ENCODE measurements around the gene TBC1D17.

TBC1D17 gene

DNA sequence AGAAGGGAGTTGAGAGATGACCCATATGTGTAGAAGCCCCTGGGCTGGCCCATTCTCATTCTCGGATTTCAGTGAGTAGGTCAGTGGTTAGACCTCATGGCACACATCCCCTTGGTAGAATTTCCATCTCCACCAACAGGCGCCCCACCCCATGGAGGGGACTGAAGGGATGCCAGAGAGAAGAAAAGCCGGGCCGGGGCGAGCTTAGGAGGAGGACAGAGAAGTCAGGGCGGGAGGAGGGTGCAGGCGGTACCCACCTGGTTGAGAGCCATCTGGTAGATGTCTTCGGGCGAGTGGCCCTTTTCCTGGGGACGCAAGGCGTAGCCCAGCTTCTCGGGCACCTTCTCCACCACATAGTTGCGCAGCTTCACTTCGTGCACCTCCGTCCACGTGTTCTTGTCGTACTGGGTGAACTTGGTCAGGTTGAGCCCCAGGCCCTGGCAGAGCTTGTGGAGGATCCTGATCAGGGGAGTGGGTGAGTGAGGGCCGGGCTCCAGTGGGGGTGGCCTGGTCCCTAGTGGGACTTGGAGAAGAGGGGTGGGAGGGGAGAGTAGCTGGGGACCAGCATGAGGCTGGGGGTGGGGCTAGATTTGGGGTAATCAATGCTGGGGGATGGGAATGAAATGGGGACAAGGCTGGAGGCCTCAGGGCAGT is 16.6 kb downstream of the TBC1D17 start:
- DNase-seq (ENCODE audit: low spot score): no peak

DNA sequence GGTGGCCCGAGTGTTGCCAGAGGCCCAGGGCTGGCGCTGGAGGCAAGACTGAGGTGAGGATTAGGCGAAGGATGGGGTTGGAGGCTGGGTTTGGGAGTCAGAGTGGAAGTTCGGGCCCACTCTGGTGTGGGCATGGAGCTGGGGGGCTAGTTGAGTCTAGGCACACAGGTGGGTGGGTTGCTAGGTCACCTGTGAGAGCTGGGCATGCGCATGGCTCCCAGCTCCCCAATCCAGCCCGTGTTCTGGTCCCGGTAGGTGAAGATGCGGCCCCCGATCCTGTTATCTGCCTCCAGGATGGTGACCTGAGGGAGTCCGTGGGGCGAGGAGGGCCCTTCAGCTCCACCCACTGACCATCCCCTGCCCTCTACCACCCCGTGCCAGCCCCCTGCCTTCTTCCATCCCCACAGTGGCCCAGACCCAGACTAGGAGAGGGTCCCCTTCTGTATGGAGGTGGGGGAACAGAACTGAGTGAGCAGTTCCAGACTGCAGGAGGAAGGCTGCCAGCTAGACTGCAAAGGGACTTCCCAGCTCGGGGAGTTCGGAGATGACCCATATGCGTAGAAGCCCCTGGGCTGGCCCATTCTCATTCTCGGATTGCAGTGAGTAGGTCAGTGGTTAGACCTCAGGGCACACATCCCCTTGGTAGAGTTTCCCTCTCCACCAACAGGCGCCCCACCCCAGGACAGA is 17.5 kb downstream of the TBC1D17 start:
- no peak for DNase-seq (ENCODE audit: low spot score)

DNA sequence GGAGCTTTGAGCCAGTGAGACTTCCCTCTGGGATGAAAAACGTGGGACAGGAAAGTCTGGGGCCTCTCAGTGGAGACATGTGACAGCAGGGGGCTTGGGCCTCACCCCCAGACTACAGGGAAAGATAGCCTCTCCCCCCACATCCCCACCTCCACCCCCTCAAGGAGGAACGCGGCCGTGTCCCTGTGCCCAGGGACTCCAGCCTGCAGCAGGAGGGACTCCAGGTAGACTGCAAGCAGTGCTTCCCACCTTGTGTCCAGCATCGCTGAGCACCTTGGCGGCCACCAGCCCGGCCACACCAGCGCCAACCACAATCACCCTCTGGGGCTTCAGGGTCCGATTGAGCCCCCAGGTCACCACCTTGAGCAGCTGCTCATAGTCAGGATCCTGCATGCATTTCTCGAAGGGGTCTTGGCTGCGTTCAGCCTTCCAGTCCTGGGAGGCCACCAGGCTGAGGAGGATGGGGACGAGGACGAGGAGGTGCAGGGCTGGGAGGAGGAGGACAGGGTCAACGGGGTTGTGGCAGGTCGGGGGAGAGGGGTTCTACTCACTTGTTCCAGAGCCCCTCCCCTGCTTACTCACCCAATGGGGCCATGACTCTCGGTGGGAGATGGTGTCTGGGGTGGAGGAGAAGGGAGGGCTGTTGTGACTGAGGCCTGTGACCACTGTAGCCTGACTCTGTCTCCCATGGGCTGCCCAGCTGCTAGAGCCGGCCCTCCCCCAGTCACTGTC is 18.2 kb downstream of the TBC1D17 start:
- no peak for DNase-seq (ENCODE audit: low spot score)

DNA sequence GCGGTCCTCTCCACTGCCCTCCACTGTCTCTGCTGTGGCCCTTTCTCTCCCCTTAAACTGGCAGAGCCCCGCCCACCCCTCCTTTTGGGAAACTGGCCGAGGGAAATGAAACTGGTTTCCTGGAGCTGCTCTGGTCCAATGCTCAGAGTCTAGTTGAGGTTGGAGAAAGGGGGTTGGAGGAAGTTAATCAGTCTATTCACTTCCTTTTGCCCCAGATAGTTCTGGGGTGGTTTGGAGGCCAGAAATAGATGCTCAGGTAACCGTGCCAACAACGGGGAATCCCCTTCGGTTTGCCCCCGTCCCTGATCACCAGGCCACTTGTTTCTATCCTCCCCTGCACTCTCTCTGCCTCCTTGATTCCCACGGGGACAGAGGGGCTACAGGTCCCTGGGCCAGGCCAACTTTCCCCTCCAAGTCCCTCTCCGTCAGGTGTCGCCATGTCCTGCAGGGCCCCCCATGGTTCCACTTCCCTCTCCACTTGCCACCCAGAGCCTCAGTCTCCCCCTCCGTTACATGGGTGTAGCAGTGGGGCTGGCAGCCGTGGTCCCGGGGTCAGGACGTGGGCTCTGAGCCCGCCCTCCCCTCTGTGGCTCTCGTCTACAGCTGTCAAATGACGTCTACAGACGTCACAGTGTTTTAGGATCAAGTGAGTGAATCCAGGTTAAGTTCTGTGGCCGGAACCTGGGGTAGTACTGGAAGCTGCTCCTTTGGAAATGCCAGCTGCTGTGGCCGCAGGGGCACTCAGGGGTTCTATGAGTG is 19.5 kb downstream of the TBC1D17 start, which contains the start of gene IL4I1:
Gene IL4I1, minus strand, starts transcription at position 25 of the 759 bp plus-strand sequence. CDS start 727 bp downstream, outside the sequence.
- DNase-seq (ENCODE audit: low spot score): no peak

DNA sequence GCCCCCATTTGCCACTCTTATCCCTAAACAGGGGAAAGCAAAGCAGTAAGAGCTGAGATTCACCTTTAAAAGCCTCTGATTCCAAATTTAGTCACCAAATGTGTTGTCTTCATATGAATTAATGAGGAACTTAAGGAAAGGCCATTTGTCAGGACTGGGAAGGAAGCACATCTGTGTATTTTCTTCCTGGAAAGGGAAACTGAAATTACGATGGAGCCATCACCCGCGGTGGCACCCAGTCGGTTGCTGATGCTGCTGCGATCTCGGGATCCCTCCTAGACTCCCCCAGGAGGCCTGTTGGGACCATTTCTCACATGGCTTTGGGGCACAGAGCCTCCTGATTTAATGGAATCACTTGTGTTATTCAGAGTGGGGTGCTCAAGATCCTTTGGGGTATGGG is 26.6 kb downstream of the TBC1D17 start:
- DNase-seq (ENCODE audit: low spot score): no peak

DNA sequence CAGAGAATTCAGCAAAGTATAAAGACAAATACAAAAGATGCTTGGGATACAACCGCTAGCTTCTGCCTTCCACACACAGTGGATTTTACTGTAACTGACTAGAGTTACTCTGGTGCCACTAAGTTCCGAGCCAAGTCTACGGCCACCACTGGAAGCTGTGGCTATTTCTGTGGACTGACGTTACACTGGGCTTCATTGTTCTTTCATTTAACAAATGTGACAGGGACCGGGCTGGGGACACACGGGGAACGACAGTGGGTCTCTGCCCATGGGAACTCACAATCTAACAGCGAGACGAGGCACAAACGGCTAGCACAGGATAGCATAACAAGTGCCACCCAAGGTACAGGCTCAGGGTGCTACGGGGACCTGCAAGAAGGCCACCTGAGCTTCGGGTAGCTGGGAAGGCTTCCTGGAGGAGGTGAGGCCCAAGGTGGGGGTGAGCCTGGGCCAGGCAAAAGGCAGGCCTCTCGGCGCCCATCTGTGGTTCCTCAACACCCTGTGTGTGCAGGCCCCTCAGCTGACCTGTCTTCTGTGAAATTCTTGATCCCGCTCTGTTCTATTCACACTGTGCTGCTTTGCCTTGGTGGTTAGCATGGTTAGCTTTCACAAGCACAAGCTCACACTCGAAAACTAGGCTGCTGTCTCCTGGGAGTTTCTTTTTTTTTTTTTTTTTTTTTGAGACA is 29.5 kb downstream of the TBC1D17 start:
- DNase-seq (ENCODE audit: low spot score): no peak

DNA sequence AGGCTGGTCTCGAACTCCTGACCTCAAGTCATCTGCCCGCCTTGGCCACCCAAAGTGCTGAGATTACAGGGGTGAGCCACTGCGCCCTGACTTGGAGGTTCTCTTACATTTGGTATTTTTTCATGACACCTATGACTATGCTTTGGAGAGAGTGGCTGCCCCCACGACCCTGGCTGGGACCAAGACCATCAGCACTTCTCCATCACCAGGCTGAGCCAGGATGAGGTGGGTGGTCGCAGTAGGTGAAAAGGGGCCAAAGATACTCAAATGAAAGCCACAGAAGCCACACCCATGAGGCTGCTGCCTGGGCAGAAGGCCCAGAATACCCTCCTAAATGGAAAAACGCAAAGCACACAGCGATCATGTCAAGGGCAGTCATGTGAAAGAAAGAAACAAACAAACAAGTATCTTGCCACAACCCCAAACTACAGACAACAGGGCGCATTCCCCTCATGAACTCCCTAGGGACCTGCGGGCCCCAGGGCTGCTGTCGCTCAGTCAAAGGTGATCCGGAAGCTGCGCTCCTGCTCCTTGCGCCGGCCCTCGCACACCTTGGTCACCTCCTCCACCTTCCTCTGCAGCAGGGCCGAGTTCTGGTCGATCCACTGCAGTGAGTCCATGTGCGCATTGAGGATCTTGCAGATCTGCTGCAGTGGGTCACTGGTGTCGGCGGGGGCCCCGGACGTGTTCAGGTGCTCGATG is 30.4 kb downstream of the TBC1D17 start:
- no peak for DNase-seq (ENCODE audit: low spot score)

DNA sequence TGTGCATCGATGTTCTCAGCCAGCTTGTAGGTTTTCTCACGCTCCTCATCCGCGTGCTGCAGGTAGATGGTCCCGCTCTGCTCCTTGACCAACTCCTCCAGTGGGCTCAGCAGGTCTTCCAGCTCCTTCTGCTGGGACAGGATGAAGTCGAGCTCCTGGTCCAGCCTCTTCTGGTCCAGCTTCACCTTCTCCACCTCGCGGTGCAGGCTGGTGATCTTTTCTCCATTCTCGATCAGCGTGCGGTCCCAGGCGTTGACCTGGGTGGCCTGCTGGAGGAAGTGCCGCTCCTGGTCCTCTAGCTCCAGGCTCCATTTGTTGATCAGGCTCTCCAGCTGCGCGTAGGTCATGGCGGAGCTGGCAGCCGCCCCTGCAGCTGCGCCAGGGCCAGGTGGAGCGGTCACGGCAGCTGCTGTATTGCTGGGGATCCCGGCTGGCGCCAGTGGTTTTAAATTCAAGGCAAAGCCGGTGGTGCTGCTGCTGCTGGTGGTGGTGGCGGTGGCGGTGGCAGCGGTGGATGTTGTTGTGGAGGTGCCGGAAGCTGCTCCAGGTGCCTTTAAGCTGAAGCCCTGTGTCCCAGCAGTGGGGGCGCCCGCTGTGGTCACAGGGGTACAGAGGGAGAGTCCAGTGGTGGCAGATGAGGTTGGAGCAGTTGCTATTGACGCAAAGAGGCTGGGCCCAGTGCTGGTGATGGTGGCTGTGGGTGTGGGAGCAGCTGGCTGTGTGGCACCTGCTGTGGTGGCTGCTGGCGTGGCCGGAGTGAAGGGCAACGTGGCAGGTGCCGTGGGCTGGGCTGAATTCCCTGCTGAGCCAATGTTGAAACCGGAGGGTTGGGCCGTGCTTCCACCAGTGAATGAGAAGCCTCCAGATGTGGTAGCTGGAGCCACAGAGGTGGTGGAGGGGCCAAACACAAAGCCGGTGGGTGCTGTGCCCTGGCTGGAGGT is 31.2 kb downstream of the TBC1D17 start:
- no peak for DNase-seq (ENCODE audit: low spot score)

DNA sequence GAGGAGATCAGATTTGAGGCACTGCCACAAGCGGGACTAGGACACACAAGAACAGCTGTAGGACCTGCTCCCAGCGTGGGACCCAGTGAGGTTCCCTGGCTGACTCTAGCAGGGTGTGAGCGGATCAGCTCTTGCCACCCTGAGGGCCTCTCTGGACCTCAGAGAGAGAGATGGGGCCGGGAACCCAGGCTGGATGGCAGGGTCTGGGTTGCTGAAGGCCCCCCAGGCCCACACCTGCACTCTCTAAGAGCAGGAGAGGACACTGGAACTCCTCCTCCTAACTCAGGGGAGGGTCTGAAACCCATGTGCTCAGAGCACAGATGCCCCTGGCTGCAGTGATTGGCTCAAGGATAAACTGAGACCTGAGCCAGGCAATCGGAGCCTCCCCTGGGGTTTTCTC is 32.7 kb downstream of the TBC1D17 start:
- no peak for DNase-seq (ENCODE audit: low spot score)

DNA sequence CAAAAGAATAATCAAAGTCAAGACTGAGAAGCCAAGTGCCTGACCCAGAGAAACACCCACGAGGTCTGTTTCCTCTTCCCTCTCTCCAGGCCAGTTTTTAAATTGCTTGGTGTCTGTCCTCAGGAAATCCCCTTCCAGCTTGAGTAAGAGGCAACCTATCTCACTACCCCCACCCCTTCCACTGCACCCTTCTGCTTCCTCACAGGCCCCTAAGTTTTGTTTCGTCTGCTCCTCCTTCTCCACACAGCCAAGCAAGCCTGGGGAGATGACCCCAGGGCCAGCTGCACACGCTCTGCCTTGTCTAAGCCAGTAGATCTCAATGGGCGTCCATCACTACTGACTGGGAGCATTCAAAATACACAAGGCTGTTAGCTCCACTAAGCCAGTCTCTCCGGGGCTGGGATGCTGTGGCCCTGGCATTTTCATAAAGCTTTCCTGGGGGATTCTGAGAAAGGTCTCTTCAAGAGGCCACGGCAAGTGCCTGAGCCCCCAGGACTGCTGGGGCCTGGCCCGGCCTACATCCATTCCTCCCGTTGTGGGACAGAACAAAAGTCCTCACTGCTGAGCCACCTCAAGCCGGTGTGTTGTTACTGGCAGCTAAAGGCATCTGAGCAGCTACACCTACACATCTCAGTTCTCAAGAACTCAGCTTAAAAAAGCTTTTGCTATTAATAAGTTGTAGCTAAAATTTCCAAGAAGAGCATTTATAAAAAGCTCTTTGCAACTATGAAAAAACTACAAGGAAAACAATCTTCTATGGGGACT is 34.1 kb downstream of the TBC1D17 start:
- DNase-seq (ENCODE audit: low spot score): no peak

DNA sequence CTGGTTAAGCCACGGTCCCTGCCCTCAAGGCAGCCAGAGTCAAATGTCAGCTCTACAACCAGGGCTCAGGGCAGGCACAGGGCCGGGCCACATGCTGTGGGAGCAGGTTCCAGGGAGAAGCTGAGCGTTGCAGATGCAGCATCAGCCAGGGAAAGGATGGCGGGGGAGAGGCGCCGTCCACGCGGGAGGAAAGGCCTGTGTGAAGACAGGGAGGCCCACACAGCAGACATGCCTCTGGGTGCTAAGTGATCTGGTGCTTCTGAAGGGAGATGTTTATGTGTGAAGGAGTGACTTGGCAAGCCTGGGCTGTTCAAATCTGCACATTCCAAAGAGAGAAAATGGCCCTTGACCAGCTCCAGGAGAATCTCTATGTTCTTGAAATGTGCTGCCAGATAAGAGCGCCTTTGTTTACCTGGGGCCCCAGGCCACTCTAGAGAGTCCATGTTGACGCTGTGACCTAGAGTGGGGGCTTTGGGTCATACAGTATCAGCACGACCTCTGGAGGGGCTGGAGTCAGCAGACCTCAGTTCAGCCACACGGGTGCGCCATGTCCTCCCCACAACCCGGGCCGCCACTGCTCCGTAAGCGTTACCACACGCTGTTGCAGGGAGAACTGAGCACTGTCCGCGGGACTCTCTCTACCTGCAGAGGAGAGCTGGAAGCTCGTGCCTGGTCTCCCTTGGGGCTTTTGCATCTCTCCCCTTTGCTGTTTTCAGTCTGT is 35.6 kb downstream of the TBC1D17 start:
- peak; percentile 59 for DNase-seq (ENCODE audit: low spot score)

DNA sequence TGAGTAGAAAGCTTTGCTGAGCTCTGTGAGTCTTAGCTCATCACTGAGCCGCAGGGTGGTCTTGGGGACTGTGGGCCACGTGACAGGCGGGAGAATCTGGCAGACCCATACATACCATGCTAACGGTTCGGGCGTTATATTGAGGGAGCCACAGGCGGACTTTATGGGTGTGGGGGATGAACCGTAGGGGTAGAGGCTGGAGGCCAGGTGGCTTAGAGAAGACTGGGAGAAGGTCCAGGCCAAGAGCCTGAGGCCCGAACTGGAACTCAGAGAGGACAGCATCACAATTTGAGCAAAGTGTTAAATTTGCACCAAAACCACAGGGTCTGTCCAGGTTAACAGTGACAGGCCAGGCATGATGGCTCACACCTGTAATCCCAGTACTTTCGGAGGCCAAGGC is 36.2 kb downstream of the TBC1D17 start:
- DNase-seq (ENCODE audit: low spot score): no peak

DNA sequence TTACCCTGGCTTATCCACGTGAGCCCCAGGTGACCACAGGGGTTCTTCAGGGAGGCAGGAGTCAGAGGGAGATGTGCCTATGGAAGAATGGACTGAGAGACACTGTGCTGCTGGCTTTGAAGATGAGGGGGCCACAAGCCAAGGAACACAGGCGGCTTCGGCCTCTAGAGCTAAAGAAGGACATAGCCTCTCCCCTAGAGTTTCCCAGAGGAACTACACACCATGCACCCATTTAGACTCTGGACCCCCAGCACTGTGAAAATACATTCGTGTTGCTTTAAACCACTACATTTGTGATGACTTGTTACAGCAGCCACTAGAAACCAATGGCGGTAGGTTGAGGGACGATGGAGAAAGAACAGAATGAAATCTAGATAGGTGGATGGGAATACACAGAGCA is 37.8 kb downstream of the TBC1D17 start:
- DNase-seq (ENCODE audit: low spot score): no peak

DNA sequence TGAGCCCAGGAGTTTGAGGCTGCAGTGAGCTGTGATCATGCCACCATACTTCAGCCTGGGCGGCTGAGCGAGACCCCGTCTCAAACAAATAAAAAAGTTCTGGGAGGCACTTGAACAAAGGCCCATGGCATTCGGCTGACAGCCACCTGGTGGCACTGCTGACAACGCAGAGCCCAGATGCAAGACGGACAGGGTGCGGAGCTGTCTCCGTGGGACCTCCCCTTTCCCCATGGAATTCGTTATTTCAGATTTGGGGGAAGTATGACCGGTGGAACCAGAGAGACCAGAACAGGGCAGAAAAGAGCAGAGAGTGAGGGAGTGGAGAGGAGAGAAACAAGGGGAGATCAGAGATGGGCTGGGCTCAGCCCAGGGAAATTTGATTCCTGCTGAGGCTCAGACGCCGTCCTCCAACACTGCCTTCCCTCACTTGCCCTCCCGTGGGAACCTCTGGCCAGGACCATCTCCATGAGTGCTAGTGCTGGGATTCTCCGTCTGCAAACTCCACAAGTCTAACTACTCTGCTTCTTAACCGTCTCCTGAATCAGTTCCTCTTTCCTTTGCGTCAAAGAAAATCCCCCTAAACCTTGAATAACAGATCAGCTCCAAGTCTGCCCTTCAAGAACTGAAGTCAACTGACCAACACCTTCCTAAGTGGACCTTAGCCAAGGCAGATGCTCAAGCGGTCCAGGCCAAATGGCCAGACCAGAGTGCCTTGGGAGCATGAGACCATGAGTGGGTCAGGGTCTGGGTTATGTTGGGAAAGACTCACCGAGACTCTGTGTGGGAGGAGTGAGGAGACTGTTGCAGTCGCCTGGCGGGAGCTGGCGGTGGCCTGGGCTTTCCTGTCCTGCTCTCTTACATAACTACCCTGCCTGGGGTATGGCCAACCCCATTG is 39.6 kb downstream of the TBC1D17 start:
- peak; percentile 67 for DNase-seq (ENCODE audit: low spot score)

DNA sequence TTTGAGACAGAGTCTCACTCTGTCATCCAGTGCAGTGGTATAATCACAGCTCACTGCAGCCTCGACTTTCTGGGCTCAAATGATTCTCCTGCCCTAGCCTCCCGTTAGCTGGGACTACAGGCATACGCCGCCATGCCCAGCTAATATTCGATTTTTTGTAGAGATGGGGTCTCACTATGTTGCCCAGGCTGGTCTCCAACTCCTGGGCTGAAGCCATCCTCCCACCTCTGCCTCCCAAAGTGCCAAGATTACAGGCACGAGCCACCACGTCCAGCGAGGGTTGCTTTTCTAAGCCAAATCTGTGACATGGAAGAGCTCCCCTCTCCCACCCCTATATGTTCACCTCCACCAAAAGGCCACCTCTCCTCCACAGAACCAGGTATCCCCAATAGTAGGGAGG is 40.6 kb downstream of the TBC1D17 start:
- no peak for DNase-seq (ENCODE audit: low spot score)

DNA sequence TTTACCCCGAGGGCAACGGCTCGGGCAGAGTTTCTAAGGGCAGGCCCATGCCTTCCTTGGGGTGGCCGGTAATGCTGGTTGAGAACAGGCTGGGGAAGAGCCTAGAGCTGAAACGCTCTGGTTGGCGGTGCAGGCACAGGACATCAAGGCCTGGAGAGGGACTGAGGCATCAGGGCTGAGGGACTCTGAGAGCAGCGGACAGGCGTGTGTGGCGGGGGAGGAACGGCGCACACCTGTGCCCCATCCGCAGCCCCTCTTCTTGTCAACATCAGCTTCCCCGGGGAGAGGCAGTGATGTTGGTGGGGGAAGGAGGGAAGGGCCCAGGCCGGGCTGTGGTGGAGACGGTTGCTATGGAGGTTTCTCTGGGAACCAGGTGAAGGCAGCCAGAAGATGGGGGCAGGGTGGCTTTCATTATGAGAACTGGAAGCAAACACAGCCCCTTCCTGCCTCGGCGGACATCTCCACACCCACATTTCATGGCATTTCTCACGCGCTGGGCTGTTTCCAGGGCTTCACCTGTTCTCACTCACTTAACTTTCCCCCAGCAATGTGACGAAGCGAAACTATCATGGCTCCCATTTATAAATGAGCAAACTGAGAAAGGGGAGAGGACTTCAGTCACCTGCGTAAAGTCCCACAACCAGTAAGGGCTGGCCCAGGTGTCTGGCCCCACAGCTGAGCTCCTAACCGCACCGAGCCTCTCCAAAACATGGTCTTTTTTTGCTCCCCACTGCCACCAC is 43.3 kb downstream of the TBC1D17 start:
- DNase-seq (ENCODE audit: low spot score): no peak

All from iPS-NIHi11 (cell line).